ENCODE data around the gene RNLS. TPM values are rescaled to one million over a fixed set of nuclear protein-coding genes. Genes with fewer than 3 reads are reported as not detected.

The RNLS gene
- polyA plus RNA-seq, 3 donors from 2014 or later, result 4.8 to 7.0 (median 6.4) TPM

GRCh38 chr10:88540351-88540750 lies 42.8 kb downstream of the RNLS start:
- Mint-ChIP-seq H3K27ac (no peak overlapping the region), H3K9me3 (no peaks in the 10 kb centered on the region), H3K4me3 (no peak overlapping the region), H3K36me3 (no peaks in the 10 kb centered on the region), H3K4me1 (no peaks in the 10 kb centered on the region), H3K27me3 (ENCODE audit: low read depth in 3 of 3) (peaks cover 0 to 3% (median 0%) of the 10 kb centered on the region in 3 donors)
- DNase-seq, result no peak

DNA sequence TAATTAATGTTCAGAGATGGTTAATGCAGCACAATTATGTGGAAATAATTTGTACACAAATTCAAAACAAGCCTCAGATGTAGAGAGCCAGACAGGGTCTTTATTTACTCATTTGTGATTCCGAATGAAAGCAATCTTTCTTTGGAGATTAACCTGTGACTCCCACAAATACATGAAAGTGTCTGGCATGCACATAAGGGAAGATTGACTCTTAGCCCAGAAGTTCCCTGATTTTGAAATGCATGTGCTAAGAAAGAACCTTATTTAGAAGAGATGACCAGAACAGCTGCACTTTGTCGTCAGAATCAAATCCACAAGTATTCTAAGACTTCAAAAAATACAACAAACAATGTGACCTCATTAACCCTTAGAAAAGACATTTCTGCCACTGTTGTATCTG lies 45.1 kb downstream of the RNLS start:
- H3K36me3 Mint-ChIP-seq, result no peaks in the 10 kb centered on the region
- no peak overlapping the region for H3K4me3 Mint-ChIP-seq
- H3K4me1 Mint-ChIP-seq, result no peaks in the 10 kb centered on the region

GRCh38 chr10:88537322-88537721 lies 45.8 kb downstream of the RNLS start:
- H3K27me3 Mint-ChIP-seq (ENCODE audit: low read depth in 3 of 3), result no peaks in the 10 kb centered on the region
- H3K27ac Mint-ChIP-seq, result no peak overlapping the region
- no peaks in the 10 kb centered on the region for H3K9me3 Mint-ChIP-seq
- no peaks in the 10 kb centered on the region for H3K36me3 Mint-ChIP-seq
- H3K4me1 Mint-ChIP-seq, result no peaks in the 10 kb centered on the region
- DNase-seq, result no peak
- no peak overlapping the region for H3K4me3 Mint-ChIP-seq

More for the DNA sequence above, 45.1 kb downstream of the RNLS start:
- no peaks in the 10 kb centered on the region for H3K27me3 Mint-ChIP-seq (ENCODE audit: low read depth in 3 of 3)
- no peaks in the 10 kb centered on the region for H3K9me3 Mint-ChIP-seq
- no peak for DNase-seq
- H3K27ac Mint-ChIP-seq, result no peak overlapping the region

GRCh38 chr10:88536437-88536836 lies 46.7 kb downstream of the RNLS start:
- no peaks in the 10 kb centered on the region for H3K36me3 Mint-ChIP-seq
- H3K4me3 Mint-ChIP-seq, result no peak overlapping the region
- H3K27ac Mint-ChIP-seq, result no peak overlapping the region
- DNase-seq, result no peak
- H3K9me3 Mint-ChIP-seq, result no peaks in the 10 kb centered on the region
- H3K4me1 Mint-ChIP-seq, result no peaks in the 10 kb centered on the region
- peaks cover 0 to under 1% (median 0%) of the 10 kb centered on the region in 3 donors for H3K27me3 Mint-ChIP-seq (ENCODE audit: low read depth in 3 of 3)

- no peak for DNase-seq
- no peak overlapping the region for H3K27ac Mint-ChIP-seq
- H3K4me3 Mint-ChIP-seq, result no peak overlapping the region
- no peaks in the 10 kb centered on the region for H3K36me3 Mint-ChIP-seq
- no peaks in the 10 kb centered on the region for H3K4me1 Mint-ChIP-seq
- H3K9me3 Mint-ChIP-seq, result no peaks in the 10 kb centered on the region
- H3K27me3 Mint-ChIP-seq (ENCODE audit: low read depth in 3 of 3), result peaks cover 0 to 2% (median 0%) of the 10 kb centered on the region in 3 donors
These were observed 48.9 kb downstream of the RNLS start for GRCh38 chr10:88534072-88534665.

DNA sequence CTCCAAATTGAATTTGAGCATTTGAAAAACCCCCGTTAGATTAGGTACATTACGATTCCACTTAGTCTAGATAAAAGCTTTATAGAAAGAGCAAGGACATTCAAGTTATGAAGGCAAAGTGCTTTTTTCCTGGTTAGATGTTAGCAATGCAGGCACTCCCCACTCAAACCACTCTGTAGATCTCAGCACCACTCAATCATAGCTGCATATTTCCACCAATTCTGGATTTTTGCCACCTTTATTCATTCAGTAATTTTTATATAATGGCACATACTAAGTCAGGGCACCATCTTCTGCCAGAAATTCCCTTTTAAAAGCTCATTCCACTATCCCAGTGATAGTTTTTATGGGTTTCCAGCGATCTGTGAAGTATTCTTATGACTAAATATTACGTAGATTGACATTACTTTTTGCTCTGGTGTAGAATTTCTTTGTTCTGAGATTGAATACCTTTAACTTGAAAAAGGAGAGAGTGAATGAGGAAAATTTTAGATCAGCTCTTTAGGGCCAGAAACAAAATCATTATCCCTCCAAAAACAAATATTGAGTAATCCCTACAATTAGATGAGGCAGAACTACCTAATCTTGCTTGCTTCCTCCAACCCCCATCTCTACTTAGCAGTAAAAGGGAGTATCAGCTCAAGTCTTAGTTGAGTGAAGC lies 51.6 kb downstream of the RNLS start:
- Mint-ChIP-seq H3K27me3 (ENCODE audit: low read depth in 3 of 3) (peaks cover 0 to 2% (median 1%) of the 10 kb centered on the region in 3 donors), H3K9me3 (no peaks in the 10 kb centered on the region), H3K27ac (no peak overlapping the region), H3K4me1 (no peaks in the 10 kb centered on the region), H3K36me3 (no peaks in the 10 kb centered on the region), H3K4me3 (no peak overlapping the region)
- no peak for DNase-seq

DNA sequence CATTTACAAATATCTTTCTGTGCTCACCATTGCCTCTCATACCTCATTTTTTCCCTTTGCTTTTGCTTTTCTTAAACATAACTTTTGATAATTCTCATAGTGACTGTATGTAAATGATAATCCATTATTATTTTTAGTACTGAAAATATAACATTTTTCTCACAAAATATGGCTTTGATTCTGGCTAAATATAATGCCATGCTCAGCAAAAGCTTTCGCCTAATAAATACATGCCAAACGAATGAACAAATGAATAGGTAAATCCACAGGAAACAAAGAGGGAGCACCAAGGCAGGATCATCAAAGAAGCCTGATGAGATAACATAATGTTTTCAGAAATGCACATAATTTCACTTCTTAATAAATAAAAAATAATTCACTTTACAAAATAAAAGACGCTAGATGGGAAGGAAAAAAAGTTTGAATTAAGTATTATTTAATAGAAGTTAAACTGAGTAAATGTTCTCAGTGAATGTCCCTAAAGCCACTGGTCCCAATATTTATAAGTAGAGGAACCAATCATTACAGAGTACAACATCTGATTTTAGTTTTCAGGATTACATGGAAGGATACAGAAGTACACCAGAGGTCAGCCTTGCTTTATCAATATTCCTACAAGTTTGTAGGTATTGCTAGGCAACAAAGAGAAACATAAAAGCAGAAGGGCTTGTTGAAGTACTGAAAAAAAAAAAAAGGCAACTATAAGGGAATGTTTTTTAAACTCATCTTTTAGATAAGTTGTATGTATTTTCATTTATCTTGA lies 52.3 kb downstream of the RNLS start:
- Mint-ChIP-seq H3K9me3 (no peaks in the 10 kb centered on the region), H3K36me3 (no peaks in the 10 kb centered on the region), H3K27me3 (ENCODE audit: low read depth in 3 of 3) (peaks cover 0 to 2% (median 1%) of the 10 kb centered on the region in 3 donors), H3K4me1 (no peaks in the 10 kb centered on the region), H3K27ac (no peak overlapping the region), H3K4me3 (no peak overlapping the region)
- DNase-seq, result no peak

DNA sequence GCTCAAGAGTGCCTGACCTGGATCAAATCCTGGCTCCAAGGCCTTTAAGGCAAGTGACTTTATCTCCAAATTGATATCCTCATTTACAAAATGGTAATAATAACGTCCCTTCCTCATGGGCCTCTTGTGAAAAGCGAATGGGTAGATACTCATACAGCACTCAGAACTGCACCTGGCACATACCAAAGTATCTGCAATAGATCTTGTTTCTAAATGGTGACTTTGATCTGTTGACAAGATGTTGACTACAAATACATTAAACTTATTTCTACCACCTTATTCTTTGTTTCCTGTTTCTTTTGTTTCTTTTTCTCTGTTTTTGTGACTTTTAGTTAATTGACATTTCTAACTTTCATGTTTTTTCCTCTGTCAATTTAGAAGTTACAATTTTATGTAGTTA lies 53.0 kb downstream of the RNLS start:
- Mint-ChIP-seq H3K4me3 (no peak overlapping the region), H3K9me3 (no peaks in the 10 kb centered on the region), H3K27me3 (ENCODE audit: low read depth in 3 of 3) (peaks cover 0 to 2% (median 1%) of the 10 kb centered on the region in 3 donors), H3K36me3 (no peaks in the 10 kb centered on the region), H3K27ac (no peak overlapping the region), H3K4me1 (no peaks in the 10 kb centered on the region)
- no peak for DNase-seq

DNA sequence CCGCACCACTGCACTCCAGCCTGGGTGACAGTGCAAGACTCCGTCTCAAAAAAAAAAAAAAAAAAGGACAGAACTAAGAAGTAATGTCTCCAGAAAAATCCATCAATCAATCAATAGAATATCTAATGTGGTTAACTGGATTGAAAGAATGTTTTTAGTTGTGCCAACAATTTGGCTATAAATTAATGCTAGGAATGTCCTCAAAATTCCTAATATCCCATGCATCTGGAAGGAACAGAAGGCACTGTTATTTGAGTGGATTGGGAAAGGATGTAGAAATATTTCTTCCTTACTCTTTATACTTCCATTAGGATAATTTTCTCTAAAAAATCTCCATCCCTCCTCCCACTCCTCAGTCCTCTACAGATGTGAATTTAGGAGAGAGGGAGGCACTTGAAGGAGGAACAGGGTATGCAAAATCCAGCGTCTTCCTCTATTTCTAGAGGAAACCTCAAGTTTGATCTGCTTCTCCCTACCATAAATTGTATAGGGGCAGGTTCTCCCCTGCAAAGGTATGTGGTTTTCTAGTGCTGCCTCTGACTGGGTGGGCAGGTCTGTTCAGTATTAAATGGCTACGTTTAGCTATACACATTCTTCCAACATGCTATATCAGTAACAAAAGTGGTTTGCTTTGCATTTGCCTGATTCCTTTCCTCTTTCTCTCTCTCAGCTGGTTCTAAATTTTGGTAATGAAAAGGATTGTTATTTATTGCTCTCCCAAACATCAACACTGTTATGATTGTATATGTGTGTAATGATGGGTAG lies 54.1 kb downstream of the RNLS start:
- Mint-ChIP-seq H3K4me1 (no peaks in the 10 kb centered on the region), H3K27me3 (ENCODE audit: low read depth in 3 of 3) (peaks cover 0 to 2% (median 1%) of the 10 kb centered on the region in 3 donors), H3K4me3 (no peak overlapping the region), H3K9me3 (no peaks in the 10 kb centered on the region), H3K27ac (no peak overlapping the region), H3K36me3 (no peaks in the 10 kb centered on the region)
- no peak for DNase-seq

DNA sequence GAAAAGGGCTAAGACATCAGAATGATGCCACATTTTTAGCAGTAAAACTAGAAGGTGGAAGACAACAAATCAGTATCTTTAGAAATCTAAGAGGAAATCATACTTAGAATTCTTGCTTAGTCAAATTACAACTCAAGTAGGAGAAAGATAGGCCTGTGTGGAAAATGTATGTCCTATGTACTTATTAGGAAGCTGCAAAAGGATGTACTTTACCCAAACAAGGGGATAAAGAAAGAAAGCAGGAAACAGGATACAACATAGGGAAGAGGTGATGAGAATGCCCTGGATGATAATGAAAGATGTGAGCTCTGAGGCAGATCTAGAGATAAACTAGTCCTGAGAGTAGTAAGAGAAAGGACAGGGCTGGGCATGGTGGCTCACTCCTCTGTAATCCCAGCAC lies 54.9 kb downstream of the RNLS start:
- Mint-ChIP-seq H3K36me3 (no peaks in the 10 kb centered on the region), H3K27me3 (ENCODE audit: low read depth in 3 of 3) (peaks cover 0 to 2% (median 1%) of the 10 kb centered on the region in 3 donors), H3K27ac (no peak overlapping the region), H3K4me3 (no peak overlapping the region), H3K9me3 (no peaks in the 10 kb centered on the region), H3K4me1 (no peaks in the 10 kb centered on the region)
- no peak for DNase-seq

DNA sequence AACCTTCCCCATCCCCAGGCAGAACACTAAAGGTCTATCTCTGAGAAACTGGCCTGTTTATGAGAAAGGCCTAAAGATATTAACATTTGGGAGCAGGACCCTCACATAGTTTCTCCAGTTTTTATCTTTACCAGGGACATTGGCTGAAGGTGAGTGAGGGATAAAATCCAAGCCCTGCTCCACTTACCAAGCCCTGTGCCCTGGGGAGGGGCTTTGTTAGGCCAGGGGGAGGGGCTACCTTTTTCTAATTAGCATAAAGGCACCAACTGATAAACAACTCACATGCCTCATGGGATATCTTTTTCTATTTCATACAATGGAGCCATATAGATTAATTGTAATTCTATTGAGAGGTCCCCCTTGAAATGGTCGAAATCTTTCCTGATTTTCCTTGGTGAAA lies 55.9 kb downstream of the RNLS start:
- Mint-ChIP-seq H3K4me1 (no peaks in the 10 kb centered on the region), H3K9me3 (no peaks in the 10 kb centered on the region), H3K36me3 (no peaks in the 10 kb centered on the region), H3K27ac (no peak overlapping the region), H3K27me3 (ENCODE audit: low read depth in 3 of 3) (peaks cover 0 to 2% (median 1%) of the 10 kb centered on the region in 3 donors), H3K4me3 (no peak overlapping the region)
- DNase-seq, result no peak

DNA sequence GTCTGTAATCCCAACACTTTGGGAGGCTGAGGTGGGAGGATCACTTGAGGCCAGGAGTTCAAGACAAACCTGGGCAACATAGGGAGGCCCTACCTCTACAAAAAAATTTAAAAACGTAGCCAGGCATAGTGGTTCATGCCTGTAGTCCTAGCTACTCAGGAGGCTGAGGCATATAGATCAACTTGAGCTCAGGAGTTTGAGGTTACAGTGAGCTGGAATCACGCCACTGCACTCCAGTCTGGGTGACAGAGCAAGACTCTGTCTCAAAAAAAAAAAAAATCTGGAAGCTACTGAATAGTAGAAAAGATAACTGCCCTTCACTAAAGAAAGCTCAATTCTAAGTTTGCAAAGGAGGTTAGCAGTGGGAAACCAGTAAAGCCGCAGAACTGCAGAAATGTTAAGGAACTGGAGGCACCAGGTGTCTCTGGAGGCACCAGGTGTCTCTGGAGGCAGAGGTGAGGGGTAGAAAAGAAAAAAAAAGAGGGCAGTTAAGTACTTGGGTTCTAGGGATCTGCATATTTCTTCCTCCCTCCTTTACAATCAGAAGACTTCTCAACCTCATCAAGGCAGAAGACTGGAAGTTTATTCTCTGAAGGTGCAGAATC lies 56.5 kb downstream of the RNLS start:
- Mint-ChIP-seq H3K36me3 (no peaks in the 10 kb centered on the region), H3K9me3 (no peaks in the 10 kb centered on the region), H3K4me3 (no peak overlapping the region), H3K27ac (no peak overlapping the region), H3K4me1 (no peaks in the 10 kb centered on the region), H3K27me3 (ENCODE audit: low read depth in 3 of 3) (peaks cover 0 to 2% (median 1%) of the 10 kb centered on the region in 3 donors)
- DNase-seq, result no peak

- no peak overlapping the region for H3K27ac Mint-ChIP-seq
These were observed 57.6 kb downstream of the RNLS start for GRCh38 chr10:88525371-88526069.

More at GRCh38 chr10:88525371-88526069, 57.6 kb downstream of the RNLS start:
- Mint-ChIP-seq H3K27me3 (ENCODE audit: low read depth in 3 of 3) (peaks cover 0 to 1% (median 0%) of the 10 kb centered on the region in 3 donors), H3K36me3 (no peaks in the 10 kb centered on the region), H3K9me3 (no peaks in the 10 kb centered on the region), H3K4me3 (no peak overlapping the region), H3K4me1 (no peaks in the 10 kb centered on the region)
- no peak for DNase-seq
